ENCODE measurements around the gene ZNHIT1.

DNA sequence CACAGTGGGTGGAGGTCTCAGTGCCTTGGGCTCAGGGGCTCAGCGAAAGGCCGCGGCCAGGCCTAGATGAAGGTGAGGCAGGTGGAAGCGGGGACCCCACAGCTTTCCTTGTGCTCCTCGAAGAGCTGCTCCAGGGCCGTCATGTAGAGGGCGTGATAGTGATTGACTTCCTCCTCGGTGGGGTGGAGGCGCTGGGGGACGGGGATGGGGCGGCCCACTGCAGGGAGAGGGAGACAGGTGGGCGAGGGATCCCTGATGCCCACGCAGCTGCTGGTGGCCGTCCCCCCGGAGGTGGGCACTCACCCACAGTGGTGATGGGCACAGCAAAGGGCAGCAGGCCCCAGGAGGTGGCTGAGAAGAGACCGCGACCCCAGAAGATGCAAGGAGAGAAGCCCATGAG is 22.1 kb upstream of the ZNHIT1 start:
- TF ChIP-seq, protein P1, sequence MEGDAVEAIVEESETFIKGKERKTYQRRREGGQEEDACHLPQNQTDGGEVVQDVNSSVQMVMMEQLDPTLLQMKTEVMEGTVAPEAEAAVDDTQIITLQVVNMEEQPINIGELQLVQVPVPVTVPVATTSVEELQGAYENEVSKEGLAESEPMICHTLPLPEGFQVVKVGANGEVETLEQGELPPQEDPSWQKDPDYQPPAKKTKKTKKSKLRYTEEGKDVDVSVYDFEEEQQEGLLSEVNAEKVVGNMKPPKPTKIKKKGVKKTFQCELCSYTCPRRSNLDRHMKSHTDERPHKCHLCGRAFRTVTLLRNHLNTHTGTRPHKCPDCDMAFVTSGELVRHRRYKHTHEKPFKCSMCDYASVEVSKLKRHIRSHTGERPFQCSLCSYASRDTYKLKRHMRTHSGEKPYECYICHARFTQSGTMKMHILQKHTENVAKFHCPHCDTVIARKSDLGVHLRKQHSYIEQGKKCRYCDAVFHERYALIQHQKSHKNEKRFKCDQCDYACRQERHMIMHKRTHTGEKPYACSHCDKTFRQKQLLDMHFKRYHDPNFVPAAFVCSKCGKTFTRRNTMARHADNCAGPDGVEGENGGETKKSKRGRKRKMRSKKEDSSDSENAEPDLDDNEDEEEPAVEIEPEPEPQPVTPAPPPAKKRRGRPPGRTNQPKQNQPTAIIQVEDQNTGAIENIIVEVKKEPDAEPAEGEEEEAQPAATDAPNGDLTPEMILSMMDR (IDR thresholded peaks at IDR 0.05; ENCODE audit: low read depth, low read length): no peak
- TF ChIP-seq EZH2phosphoT487 (IDR thresholded peaks at IDR 0.05; ENCODE audit: low read depth): no peak

Data from OCI-LY3 (cell line).